ENCODE data around the gene RAB37. TPM values are rescaled to one million over a fixed set of nuclear protein-coding genes. Genes with fewer than 3 reads are reported as not detected.

The RAB37 gene
- total RNA-seq, 1 donor, result 0.36 TPM

GRCh38 chr17:74757931-74758847 is 21.1 kb downstream of the RAB37 start:
- Histone ChIP-seq H3K4me1 (ENCODE audit: insufficient read depth, low read length) (peaks cover 35% of the 10 kb centered on the region), H3K36me3 (ENCODE audit: insufficient read depth, low read length) (no peaks in the 10 kb centered on the region), H3K27ac (ENCODE audit: low read depth, low read length) (no peak overlapping the region), H3K4me2 (ENCODE audit: insufficient read depth, low read length) (peak overlapping the region; percentile 61), H4K20me1 (ENCODE audit: insufficient read depth, low read length) (peaks cover 23% of the 10 kb centered on the region), H2AFZ (ENCODE audit: low read length) (no peak overlapping the region), H3K4me3 (ENCODE audit: insufficient read depth, low read length) (peak overlapping the region; percentile 25), H3K9me3 (ENCODE audit: low read depth, low read length) (no peaks in the 10 kb centered on the region), H3K27me3 (ENCODE audit: insufficient read depth, low read length) (no peaks in the 10 kb centered on the region), H3K79me2 (ENCODE audit: insufficient read depth, low read length) (peaks cover 33% of the 10 kb centered on the region)
- peak; percentile 78 for DNase-seq (ENCODE audit: insufficient read length, low spot score, missing footprints)
- no peak for TF ChIP-seq CTCF (IDR thresholded peaks at IDR 0.05; ENCODE audit: extremely low read depth, low read depth, low read length)

- Histone ChIP-seq H3K4me3 (ENCODE audit: insufficient read depth, low read length) (peak overlapping the region; percentile 25), H3K4me2 (ENCODE audit: insufficient read depth, low read length) (peak overlapping the region; percentile 61), H4K20me1 (ENCODE audit: insufficient read depth, low read length) (peaks cover 23% of the 10 kb centered on the region), H2AFZ (ENCODE audit: low read length) (no peak overlapping the region), H3K9me3 (ENCODE audit: low read depth, low read length) (no peaks in the 10 kb centered on the region), H3K27me3 (ENCODE audit: insufficient read depth, low read length) (no peaks in the 10 kb centered on the region), H3K79me2 (ENCODE audit: insufficient read depth, low read length) (peaks cover 33% of the 10 kb centered on the region), H3K36me3 (ENCODE audit: insufficient read depth, low read length) (no peaks in the 10 kb centered on the region), H3K4me1 (ENCODE audit: insufficient read depth, low read length) (peaks cover 35% of the 10 kb centered on the region), H3K27ac (ENCODE audit: low read depth, low read length) (no peak overlapping the region)
- no peak for TF ChIP-seq CTCF (IDR thresholded peaks at IDR 0.05; ENCODE audit: extremely low read depth, low read depth, low read length)
- DNase-seq (ENCODE audit: insufficient read length, low spot score, missing footprints), result peak; percentile 98
These were observed 21.8 kb downstream of the RAB37 start for GRCh38 chr17:74758848-74759168.

- Histone ChIP-seq H2AFZ (ENCODE audit: low read length) (no peak overlapping the region), H3K4me2 (ENCODE audit: insufficient read depth, low read length) (no peak overlapping the region)
These were observed 22.3 kb downstream of the RAB37 start for GRCh38 chr17:74759243-74759801.

More at GRCh38 chr17:74759243-74759801, 22.3 kb downstream of the RAB37 start:
- no peaks in the 10 kb centered on the region for H3K27me3 ChIP-seq (ENCODE audit: insufficient read depth, low read length)
- H3K4me3 ChIP-seq (ENCODE audit: insufficient read depth, low read length), result no peak overlapping the region
- H4K20me1 ChIP-seq (ENCODE audit: insufficient read depth, low read length), result peaks cover 23% of the 10 kb centered on the region
- no peaks in the 10 kb centered on the region for H3K9me3 ChIP-seq (ENCODE audit: low read depth, low read length)
- TF ChIP-seq CTCF (IDR thresholded peaks at IDR 0.05; ENCODE audit: extremely low read depth, low read depth, low read length), result no peak
- peaks cover 35% of the 10 kb centered on the region for H3K4me1 ChIP-seq (ENCODE audit: insufficient read depth, low read length)
- no peaks in the 10 kb centered on the region for H3K36me3 ChIP-seq (ENCODE audit: insufficient read depth, low read length)
- peak; percentile 68 for DNase-seq (ENCODE audit: insufficient read length, low spot score, missing footprints)
- no peak overlapping the region for H3K27ac ChIP-seq (ENCODE audit: low read depth, low read length)
- peaks cover 33% of the 10 kb centered on the region for H3K79me2 ChIP-seq (ENCODE audit: insufficient read depth, low read length)

Measured in osteoblast (primary cell).